Measurements from ENCODE around the gene TIMM44.

Gene TIMM44, protein sequence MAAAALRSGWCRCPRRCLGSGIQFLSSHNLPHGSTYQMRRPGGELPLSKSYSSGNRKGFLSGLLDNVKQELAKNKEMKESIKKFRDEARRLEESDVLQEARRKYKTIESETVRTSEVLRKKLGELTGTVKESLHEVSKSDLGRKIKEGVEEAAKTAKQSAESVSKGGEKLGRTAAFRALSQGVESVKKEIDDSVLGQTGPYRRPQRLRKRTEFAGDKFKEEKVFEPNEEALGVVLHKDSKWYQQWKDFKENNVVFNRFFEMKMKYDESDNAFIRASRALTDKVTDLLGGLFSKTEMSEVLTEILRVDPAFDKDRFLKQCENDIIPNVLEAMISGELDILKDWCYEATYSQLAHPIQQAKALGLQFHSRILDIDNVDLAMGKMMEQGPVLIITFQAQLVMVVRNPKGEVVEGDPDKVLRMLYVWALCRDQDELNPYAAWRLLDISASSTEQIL

DNA sequence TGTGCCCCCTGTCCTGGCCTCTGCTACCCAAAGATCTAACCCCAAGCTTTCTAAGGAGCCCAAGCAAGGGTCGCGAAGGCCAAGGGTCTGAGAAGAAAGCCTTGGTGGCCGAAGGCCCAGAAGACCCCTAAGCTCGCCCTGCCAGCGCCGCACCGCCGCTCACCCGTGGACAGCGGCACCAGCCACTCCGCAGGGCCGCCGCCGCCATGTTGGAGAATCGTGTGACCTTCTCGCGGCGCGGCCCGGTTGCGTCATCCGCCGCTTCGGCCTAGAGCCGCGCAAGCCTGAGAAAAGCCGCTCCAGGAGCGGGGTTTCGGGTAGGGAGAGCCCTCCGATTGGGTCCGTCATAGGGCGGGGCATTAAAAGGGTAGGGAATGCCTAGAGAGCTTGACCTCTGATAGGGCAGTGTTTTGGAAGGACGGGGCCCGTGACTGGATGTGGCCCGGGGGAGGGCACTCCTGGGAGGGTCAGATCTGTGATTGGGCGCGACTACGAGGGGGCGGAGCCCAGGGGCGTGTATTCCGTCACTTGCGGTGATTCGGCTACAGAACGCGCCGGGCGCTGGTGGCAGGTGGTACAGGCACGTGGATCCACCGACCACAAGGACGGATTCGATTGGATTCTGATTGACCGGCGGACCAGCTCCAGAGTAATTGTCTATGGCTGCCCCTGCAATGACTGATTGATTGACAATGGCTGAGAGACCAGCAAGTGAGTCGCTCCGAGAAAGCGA is at the start of gene TIMM44:
TSS of gene TIMM44 (minus strand) at position 223 of the 733 bp plus-strand sequence. CDS start at position 208, 15 bp downstream.
- DNase-seq (ENCODE audit: low read depth), result peak; percentile 99

DNA sequence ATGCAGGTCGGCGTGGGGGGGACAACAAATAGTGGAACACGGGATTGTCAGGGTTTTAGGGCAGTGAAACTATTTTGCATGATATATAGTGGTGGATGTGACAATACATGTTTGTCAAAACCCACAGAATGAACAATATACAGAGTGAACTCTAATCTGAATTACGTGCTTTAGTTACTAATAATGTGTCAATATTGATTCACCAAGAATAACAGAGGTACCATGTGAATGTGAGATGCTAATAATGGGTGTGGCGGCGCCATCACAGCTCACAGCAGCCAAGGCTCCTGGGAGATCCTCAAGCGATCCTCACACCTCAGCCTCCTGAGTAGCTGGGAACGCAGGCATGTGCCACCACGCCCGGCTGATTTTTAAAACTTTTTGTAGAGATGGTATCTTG is 49.1 kb upstream of the TIMM44 start:
- no peak for DNase-seq (ENCODE audit: low read depth)

DNA sequence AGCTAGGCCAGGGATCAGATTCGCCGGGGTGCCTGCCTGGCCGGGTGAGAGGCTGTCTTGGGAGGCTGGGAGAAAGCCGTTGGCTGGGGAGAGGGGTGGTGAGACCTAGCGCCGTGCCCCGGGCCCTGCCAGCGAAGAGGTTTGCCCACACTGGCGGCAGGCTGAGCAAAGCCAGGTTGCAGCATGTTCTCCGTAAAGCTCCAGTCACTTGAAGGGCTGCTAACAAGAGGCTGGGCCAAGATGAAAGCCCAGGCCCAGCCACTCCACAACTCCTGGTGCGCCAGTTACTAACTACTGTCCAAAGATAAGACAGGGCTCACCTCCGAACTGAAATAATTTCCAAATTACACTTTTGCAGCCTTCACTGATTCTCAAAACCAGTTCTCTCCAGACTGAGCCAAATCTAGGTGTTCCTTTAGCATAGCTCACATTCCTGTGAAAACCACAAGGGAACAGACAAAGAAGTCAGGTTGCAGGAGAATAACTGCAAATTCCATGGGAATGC is 45.7 kb upstream of the TIMM44 start:
- DNase-seq (ENCODE audit: low read depth), result no peak

DNA sequence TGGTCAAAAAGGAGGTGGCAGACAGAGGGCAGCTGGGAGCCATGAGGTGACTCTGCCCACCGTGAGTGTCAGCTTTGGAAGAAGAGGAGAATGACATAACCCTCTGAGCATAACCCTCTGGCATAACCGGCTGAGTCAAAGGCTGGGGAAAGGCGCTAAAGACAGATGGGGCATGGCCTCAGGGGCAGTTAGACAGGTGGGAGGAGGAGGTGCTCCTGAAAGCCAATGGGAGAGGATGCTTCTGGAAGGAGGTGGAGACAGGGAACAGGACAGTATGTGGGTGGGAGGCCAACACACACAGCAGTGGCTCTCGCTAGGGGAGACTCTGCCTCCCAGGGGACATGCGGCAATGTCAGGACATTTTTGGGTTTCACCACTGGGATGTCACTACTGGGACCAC is 44.8 kb upstream of the TIMM44 start:
- no peak for DNase-seq (ENCODE audit: low read depth)

DNA sequence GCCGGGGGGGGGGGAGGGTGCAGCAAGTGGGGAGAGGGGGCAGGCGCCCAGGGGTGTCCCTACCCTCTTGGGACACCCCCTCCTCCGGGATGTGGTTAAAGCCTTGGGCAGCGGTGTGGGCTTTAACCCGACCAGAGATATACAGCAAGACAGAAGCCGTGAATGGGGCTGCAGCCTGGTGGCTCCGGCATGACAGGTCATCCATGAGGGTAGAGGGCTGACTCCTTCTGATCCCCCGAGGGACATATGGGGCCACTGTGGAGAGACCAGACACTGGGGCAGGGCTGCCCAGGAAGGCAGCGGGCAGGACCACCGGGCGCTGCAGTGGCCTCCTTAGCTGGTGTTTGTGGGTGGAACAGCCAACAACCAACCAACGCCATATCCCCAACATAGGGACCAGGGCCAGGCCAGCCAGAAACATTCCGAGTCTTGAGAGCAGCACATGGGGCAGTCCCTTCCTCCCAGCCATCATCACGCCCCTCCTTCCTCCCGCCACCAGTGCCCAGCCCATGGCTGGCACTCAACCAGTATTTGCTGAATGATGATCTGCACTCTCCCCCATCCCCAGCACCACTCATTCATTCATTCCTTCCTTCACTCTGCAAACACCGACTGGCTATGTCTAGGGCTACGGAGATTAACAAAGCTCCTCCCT is 43.8 kb upstream of the TIMM44 start:
- DNase-seq (ENCODE audit: low read depth), result no peak

DNA sequence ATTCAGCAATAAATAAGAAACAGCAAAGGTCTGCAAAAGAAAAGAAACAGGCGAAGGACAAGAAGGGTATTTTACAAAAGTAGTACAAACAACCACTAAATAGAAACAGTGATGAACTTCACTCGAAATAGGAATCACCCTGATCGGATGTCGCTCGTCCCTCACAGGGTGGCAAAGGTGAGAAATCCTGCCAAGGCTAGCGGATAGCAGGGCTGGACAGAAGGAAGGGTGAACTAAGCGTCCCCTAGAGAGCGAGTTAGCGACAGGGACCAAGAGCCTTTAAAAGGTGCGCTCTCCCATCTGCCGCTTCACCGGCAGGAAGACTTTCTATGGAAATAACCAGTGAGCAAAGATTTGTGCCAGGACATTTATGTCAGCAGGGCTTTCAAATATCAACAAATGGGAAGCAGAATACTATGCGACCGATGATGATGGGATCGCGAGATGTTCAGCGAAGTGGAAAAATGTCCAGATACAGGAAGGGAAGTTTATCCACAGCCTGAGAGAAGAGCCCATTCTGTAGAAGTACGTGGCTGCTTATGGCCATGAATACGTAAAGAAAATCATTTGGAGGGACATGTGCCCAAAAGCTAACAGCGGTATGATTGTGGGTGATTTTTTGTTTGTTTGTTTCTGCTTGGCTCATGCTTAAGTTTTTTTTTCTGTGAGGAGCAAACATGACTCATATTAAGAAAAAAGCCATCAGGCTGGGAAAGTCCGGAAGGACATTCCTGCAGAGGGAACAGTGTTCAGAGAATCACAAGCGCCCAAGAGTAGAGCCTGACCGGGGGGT is 43.1 kb upstream of the TIMM44 start:
- no peak for DNase-seq (ENCODE audit: low read depth)

DNA sequence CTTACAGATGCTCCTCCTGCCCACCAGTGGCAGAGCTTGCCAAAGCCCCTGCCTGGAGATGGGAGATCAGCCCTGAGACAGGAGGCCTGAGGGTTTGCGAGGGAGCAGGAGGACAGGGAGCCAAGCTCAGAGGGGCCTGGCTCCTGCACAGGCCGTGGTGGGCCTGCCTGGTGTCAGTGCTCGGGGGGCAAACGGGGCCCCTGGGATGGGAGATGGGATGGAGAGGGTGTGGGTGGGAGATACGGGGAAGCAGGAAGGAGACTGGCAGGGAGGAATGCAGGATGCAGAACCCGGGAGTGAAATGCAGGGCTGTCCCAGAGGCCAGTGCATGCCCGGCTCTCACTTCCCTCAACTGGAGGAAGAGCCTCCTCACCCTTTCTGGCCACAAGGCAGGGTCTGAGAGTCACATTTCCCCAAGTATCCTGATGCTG is 42.0 kb upstream of the TIMM44 start:
- no peak for DNase-seq (ENCODE audit: low read depth)

DNA sequence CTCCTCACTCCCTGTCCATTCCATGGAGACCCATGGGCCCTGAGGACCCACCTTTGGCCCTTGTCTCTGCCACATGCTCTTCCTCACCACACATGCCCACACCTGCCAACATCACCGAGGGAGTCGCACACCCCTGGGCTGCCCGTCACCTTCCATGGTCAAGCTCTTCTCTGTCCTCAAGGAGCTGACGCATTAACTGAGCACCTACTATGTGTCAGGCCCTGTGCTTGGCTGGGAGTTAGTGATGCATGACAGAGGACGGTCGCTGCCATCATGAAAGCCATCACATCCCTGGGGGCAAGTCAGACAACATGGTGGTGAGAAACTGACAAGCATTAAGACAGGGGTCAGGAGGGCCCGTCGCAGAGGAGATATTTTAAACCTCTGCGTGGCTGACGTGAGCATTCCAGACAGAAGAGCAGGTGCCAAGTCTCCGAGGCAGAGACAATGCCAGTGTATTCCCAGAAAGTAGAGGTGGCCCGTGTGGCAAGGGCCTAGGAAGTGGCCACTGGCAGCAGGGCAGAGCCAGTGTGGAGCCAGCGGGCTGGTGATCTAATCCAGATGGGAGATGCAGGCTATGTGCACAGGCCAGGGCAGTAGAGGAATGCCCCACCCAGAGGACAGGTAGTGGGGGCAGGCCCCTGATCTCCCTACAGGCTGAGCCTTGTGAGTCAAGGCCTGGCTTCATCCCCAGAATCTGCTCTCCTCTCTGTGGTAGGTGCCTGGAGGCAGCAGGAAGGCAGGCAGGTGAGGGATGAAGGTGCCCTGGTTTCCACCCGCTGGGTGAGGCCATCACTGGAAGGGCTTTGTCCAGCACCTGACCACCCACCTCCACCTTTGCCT is 40.8 kb upstream of the TIMM44 start:
- DNase-seq (ENCODE audit: low read depth), result no peak

DNA sequence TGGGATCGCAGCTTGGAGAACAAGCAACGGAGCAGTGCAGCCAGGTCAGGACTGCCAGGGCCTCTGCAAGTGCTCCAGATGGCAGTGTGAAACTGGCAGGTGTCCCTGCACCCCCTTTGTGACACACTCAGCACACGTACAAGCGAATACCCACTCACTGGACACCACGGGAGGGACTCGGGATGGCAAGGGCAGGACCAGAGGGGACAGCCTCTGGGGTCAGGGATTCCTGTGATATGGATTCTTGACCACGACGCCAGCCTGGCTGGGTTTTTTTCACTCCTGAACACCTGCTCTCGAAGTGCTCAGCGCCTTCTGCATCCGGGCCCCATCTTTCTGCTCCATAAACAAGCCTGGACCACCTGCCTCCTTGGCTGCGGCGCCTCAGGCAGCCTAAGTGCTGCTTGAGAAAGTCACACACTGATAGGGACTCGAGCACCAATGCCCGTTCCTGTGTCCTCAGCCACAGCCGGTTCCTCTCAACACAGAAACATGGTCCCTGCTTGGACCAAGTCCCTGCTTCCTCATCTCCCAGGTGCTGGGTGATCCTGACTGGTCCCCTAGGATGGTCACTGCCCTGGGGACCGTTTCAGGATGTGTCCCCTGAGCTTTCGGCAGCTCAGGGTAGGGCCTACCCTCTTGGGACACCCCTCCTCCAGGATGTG is 40.0 kb upstream of the TIMM44 start:
- DNase-seq (ENCODE audit: low read depth), result no peak

DNA sequence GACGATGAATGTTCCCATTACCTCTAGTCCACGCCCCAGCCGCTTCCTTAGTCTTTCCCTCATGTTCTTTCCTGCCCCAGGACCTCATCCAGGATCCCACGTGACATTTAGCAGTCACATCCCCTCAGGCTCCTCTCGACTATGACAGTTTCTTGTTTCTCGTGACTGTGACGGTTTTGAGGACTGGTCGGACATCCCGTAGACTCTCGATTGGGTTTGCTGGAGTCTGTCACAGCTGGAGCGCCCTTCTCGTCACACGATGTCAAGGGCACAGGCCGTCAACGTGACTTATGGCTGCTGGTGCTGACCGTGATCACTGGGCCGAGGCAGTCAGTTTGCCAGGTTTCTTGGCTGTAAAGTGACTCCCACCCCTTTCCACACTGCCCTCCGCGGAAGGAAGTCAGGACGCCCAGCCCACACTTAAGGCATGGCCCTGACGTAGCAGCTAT is 39.2 kb upstream of the TIMM44 start:
- no peak for DNase-seq (ENCODE audit: low read depth)

DNA sequence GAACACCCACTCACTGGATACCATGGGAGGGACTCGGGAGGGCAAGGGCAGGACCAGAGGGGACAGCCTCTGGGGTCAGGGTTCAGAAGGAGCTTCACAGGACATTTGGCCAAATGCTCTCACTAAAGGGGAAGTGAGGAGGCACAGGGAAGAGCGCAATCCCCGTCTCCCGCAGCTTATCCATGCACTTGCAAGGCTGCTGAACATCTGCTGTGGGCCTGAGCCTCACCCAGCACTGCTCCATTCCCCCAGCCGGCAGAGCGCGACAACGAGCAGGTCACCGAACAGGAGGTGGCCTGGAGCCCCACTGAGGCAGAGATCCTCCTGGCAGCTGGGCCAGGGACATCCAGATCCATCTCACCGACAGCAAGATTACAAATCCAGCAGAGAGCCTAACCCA is 38.6 kb upstream of the TIMM44 start:
- DNase-seq (ENCODE audit: low read depth), result no peak

DNA sequence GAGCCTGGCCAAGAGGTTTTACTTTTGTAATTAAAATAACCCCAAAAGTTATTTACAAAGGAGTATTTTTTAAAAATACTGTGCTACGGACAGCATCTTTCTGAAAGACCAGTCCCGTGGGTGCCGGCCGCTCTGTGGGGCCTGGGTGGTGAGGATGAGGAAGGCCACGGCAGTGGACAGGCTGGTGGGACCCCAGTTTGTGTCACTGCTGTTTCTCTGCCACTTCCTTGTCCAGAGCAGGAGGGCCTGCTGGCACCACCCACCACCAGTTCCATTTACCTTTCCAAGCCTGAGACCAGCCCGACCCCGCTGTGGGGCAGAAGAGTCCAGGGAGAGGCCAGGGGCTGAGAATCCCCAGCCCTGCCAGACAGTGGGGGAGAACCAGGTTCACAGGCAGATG is 38.2 kb upstream of the TIMM44 start:
- DNase-seq (ENCODE audit: low read depth), result no peak

DNA sequence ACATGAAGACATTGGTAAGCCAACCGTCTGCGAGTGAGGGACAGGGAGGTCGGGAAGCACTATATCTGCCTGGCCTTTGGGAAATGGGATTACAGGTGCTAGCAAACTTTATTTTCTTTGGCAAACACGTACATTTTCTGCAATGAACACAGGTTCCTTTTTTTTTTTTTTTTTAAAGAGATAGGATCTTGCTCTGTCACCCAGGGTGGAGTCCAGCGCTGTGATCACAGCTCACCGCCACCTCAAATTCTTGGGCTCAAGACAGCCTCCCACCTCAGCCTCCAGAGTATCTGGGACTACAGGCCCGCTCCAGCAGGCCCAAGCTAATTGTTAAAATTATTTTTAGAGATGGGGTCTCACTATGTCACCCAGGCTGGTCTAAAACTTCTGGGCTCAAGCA is 37.7 kb upstream of the TIMM44 start:
- DNase-seq (ENCODE audit: low read depth), result no peak

DNA sequence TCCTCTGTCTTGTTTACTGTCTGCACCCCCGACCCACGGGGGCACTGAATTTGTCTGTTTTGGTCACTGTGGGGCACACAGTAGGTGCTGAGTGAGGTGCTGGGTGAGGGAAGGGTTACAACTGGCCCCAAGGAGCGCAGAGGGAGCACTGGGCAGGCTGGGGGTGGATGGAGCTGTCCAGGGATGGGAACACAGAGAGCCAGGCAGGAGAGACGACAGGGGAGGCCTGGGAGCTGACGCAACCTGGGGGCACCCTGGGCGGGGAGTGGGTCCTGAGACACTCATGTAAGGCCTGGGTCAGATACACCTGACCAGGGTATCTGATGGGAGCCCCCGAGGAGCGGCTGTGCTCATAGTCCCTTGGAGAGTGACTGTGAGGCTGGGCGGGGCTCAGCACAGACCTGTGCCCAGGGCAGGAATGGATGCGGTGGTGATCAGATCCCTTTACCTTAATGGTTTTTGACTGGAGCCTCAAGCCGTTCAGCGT is 37.2 kb upstream of the TIMM44 start:
- DNase-seq (ENCODE audit: low read depth), result no peak

DNA sequence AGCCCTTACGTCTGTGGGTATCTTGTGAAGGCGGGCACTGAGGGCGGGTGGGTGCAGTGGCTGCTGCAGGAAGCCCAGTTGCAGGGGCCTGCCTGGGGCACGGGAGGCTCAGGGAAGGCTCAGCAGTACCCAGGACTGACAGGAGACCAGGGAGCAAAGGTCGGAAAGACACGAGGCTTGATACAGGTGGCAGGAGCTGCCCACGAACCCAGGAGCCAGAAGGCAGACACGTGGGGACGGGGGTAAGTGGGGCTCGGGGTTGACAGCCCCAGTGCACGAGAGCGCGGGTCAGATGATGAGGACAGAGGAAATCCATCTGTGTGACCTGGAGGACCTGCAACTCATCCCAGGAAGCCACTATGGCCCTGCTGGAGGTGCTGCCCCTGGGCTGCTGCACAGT is 36.7 kb upstream of the TIMM44 start:
- no peak for DNase-seq (ENCODE audit: low read depth)

DNA sequence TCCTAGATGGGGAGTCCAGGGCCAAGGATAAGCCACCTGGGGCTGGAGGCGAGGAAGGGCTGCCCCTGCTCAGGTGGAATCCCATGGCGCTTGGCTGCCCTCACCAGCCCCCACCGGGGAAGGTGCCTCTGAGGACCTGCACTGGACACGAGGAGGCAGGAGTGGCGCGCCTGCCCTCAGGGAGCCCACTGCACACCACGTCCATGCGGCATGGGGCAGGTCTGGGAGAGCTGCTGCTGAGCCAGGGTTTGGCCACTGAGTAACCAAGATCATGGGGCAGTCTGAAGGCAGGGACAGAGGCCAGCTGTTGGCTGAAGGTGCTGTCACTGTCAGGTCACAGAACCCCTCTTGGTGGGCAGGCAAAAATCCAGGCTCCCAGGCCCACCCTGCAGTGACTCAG is 36.1 kb upstream of the TIMM44 start:
- no peak for DNase-seq (ENCODE audit: low read depth)

DNA sequence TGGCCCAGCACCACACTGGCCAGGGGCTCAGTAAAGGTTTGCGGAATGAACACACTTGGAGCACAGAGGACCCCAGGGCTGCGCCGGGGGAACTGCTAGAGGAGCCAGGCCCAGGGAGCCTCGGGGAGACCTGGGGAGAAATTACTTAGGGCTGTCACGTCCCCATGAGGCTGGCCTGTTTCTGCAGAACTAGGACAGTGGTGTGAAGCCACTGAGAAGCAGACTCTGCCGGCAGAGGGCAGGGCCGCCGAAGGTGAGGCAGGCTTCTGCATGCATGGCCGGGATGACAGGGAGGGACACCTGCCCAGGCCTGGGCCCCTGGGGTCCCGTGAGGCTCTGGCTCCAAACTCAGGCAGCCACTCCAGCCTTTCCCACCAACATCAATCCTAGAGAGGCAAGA is 35.5 kb upstream of the TIMM44 start:
- DNase-seq (ENCODE audit: low read depth), result no peak

DNA sequence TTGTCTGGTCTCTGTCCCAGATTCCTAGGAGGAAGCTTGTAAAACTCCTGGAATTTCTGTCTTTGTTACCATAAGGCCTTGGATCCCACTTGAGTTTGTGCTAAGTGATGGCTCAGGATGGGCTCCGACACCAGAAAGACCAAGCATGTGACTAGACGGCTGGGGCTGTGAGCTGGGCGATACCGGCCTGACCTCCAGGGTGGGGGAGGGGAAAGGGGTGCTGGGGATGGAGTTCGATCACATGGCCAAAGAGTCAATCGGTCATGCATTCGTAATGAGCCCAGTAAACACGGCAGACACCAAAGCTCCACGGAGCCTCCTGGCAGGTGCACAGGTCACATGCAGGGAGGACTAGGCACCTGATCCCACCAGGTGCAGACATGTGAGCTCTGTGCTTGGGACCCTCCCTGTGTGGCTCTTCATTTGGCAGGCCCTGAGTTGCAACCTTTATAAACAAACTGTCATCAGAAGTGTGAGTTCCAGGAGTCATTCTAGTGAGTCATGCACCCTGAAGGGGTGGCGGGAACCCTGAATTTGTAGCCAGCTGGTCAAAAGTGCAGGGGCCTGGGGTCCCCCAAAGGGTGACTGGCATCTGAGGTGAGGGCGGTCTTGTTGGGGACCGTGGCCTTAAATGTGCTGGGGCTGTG is 34.8 kb upstream of the TIMM44 start:
- no peak for DNase-seq (ENCODE audit: low read depth)

DNA sequence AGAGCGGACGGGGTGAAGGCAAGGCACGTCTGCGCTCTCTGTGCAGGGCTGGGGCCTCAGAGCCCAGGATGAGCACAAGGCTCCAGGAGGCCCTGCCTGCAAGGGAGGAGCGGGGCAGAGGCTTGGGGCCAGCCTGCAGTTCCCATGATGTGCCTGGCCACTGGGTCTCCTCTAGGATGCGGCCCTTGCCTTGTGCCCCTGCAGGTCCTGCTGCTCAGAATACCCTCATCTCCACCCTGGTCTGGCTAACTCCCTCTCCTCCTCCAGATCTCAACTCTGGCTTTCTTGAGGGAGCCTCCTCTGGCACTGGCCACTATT is 34.2 kb upstream of the TIMM44 start:
- no peak for DNase-seq (ENCODE audit: low read depth)
